ENCODE results near the gene NRN1.

- TF ChIP-seq CTCF (IDR thresholded peaks at IDR 0.05) (no peak), POLR2A (IDR thresholded peaks at IDR 0.05) (no peak)
Observed at GRCh38 chr6:5995658-5995948, 11.1 kb downstream of the NRN1 start.

All from heart left ventricle (tissue), 13 donors.